Stimulated activated CD4-positive, alpha-beta T cell treated with anti-CD3 and anti-CD28 coated beads, TNF-alpha, amount 100 ng/mL, for 1 hour (primary cell): ENCODE measurements around the gene MAST1.
"Not testable (repeated sequence)": the region's sequence is repeated elsewhere in the genome, so short reads cannot be mapped to it uniquely, and the experiment has no call there.

ENCODE experiments used
- DNase-seq, 3 donors: peaks; one replicate each; pipeline ENCODE4 v3.0.0-alpha.2; 2020; ENCODE audit warnings: low read depth in 3 of 3, low spot score in 1 of 3

The MAST1 gene

GRCh38 chr19:12838182-12838885, at the start of gene MAST1:
MAST1 (plus strand) TSS chr19:12838515; CDS start chr19:12838573, 58 bp downstream.
- DNase-seq = peak in 1 of 3 donors; percentile 33

DNA sequence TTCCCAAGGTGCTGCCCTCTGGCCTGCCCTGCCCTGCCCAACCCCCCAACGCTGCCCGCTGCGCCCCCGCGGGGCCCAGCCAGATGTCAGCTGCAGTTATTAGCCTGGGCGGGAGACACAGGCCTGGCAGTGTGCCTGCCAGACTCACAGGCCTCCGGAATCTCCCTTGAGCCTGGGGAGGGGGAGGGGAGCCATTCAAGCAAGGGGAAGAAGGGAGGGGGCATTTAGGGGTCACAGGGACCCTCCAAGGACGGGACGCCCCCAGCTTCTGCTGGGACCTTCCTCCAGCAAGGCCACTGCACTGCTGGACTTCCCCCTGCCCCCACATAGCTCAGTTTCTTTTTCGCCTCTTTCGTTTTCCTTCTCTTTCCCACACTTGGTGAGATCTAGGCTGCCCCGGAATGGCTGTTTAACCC, 49.6 kb upstream of the MAST1 start:
- no peak for DNase-seq

GRCh38 chr19:12789098-12789903, 49.0 kb upstream of the MAST1 start:
- no peak for DNase-seq

- DNase-seq = peak; percentile 68 to 87 (median 81)
These were observed 48.3 kb upstream of the MAST1 start for GRCh38 chr19:12789904-12790619.

GRCh38 chr19:12790628-12791344, 47.5 kb upstream of the MAST1 start:
- DNase-seq = no peak

- DNase-seq = peak; percentile 93 to 99 (median 98)
These were observed 46.8 kb upstream of the MAST1 start, which contains the start of gene JUNB for GRCh38 chr19:12791345-12792050. JUNB (plus strand) TSS chr19:12791486; CDS start chr19:12791772, 286 bp downstream.

GRCh38 chr19:12792051-12792852, 46.1 kb upstream of the MAST1 start:
- peak in 2 of 3 donors; percentile 51 to 61 for DNase-seq

- DNase-seq = no peak
These were observed 45.4 kb upstream of the MAST1 start for GRCh38 chr19:12792853-12793289.

GRCh38 chr19:12793290-12794195, 44.8 kb upstream of the MAST1 start:
- DNase-seq = peak; percentile 90 to 94 (median 93)

DNA sequence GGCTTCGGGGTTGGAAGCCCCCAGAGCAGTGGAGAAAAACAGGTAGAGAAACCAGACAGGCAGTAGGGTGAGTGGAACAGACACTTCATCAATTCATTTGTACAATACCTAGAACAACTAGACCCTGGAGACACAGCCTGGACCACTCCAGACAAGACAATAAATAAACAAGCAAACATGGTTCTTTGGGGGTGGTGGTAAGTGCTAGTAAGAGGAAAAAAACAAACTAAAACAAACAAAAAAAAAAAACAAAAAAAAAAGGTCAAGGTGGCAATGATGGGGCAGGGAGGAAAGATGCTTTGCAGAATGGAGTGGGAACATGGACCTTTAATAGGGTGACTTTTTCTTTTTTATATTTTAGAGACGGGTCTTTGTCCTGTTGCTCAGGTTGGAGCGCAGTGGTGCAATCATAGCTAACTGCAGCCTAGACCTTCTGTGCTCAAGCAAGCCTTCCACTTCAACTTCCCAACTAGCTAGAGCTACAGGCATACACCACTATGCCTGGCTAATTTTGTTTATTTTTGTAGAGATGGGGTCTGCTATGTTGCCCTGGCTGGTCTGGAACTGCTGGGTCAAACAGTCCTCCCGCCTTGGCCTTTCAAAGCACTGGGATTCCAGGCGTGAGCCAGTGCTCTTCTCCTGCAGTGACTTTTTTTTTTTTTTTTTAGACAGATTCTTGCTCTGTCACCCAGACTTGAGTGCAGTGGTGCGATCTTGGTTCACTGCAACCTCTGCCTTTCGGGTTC, 43.9 kb upstream of the MAST1 start:
- DNase-seq = no peak

- no peak for DNase-seq
These were observed 43.3 kb upstream of the MAST1 start for GRCh38 chr19:12794971-12795381.

GRCh38 chr19:12796146-12797071, 41.9 kb upstream of the MAST1 start:
- DNase-seq = peak in 1 of 3 donors; percentile 63

DNA sequence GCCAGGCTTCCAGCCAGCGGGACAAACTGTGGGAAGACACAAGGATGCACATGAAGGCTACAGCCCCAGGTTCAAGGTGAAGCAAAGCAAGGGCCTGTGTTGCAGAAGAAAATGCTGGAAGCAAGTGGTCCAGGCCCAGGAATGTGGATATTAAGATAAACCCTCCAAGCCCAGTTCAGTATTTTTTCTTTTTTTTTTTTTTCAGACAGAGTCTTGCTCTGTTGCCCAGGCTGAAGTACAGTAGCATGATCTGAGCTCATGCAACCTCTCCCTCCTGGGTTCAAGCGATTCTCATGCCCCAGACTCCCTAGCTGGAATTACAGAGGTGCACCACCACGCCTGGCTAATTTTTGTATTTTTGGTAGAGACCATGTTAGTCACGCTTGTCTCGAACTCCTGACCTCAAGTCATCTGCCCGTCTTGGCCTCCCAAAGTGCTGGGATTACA, 41.2 kb upstream of the MAST1 start:
- no peak for DNase-seq

DNA sequence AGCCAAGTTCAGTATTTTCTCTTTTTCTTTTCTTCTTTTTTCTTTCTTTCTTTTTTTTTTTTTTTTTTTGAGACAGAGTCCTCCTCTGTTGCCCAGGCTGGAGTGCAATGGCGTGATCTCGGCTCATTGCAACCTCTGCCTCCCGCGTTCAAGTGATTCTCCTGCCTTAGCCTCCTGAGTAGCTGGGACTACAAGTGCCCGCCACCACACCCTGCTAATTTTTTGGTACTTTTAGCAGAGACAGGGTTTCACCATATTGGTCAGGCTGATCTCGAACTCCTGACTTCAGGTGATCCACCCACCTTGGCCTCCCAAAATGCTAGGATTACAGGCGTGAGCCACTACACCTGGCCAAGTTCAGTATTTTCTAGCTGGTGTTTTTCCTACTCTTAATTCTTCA, 40.7 kb upstream of the MAST1 start:
- DNase-seq = not testable (repeated sequence)

DNA sequence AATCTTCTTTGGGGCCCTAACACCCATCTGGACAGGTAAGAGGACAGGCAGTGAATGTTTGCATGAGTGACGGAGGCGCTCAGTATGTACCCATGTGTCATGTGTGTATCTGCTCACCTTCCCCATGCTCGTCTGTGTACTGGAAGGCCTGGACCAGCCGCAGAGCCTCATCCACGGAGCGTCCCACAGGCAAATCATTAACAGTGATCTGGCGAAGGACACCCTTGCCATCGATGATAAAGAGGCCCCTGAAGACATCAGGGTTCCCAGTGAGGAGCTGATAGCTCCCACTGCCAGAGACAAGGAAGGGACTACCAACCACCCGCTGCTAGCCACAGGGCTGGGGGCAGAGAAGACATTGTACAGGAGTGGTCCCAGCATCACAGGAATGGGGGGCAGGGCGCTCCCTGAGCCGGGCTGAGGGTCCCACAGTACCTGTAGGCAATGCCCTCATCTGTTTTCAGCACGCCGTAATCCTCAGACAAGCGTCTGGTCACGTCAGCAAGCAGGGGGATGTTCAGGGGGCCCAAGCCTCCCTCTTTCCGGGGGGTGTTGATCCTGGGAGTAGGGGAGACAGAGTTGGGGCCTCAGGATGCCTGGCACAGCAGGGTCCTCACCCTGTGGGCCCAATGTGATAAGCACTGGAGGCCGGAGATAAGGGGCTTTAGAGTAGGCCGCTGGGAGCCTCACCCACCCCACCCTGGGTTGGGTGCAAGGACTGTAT, 38.4 kb upstream of the MAST1 start:
- no peak for DNase-seq

DNA sequence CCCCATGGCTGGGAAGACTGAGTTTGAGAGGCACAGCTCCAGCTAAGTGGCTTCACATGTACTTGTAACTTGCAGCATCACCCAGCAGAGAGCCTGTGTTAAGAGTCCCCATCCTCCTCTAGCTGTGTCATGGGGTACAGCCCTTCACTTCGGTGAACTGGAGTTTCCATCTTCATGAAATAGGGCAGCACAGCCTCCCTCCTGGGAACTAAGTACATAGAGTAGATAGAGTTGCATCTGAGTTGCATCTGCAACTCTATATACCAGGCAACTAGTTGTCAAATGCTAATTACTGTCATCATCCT, 37.9 kb upstream of the MAST1 start:
- DNase-seq = no peak
